GM18519 (cell line): Measurements from ENCODE around the gene SLC48A1.

Experiments used
- ATAC-seq: cut with Tn5 transposase; IDR thresholded peaks from one replicate; pipeline ENCODE4 v1.9.1; 2021; ENCODE audit warnings: mild to moderate bottlenecking, moderate library complexity; ENCODE audit not compliant: unreplicated experiment, low FRiP score

The SLC48A1 gene

GRCh38 chr12:47743311-47743860, 29.7 kb upstream of the SLC48A1 start:
- no peak for ATAC-seq

GRCh38 chr12:47744005-47744651, 28.9 kb upstream of the SLC48A1 start:
- no peak for ATAC-seq

GRCh38 chr12:47744778-47745436, 28.1 kb upstream of the SLC48A1 start:
- no peak for ATAC-seq

- ATAC-seq = no peak
Measured at GRCh38 chr12:47745485-47746041, 27.5 kb upstream of the SLC48A1 start.

GRCh38 chr12:47746073-47746472, 27.0 kb upstream of the SLC48A1 start:
- ATAC-seq = no peak

GRCh38 chr12:47746523-47746922, 26.5 kb upstream of the SLC48A1 start:
- no peak for ATAC-seq

- no peak for ATAC-seq
Measured at GRCh38 chr12:47747126-47747525, 25.9 kb upstream of the SLC48A1 start.

- no peak for ATAC-seq
Measured at GRCh38 chr12:47747596-47748506, 25.2 kb upstream of the SLC48A1 start.

GRCh38 chr12:47748507-47748828, 24.6 kb upstream of the SLC48A1 start:
- no peak for ATAC-seq

GRCh38 chr12:47748899-47749298, 24.1 kb upstream of the SLC48A1 start:
- ATAC-seq = no peak

- ATAC-seq = no peak
Measured at GRCh38 chr12:47750229-47750798, 22.7 kb upstream of the SLC48A1 start.

- no peak for ATAC-seq
Measured at GRCh38 chr12:47750916-47751470, 22.0 kb upstream of the SLC48A1 start.

GRCh38 chr12:47751561-47751960, 21.5 kb upstream of the SLC48A1 start:
- no peak for ATAC-seq

- no peak for ATAC-seq
Measured at GRCh38 chr12:47752121-47752520, 20.9 kb upstream of the SLC48A1 start.

GRCh38 chr12:47752552-47752951, 20.5 kb upstream of the SLC48A1 start:
- no peak for ATAC-seq

GRCh38 chr12:47753021-47754001, 19.7 kb upstream of the SLC48A1 start:
- no peak for ATAC-seq

GRCh38 chr12:47754126-47754525, 18.9 kb upstream of the SLC48A1 start:
- no peak for ATAC-seq

GRCh38 chr12:47754881-47755280, 18.2 kb upstream of the SLC48A1 start:
- no peak for ATAC-seq
